Myocyte (in vitro differentiated cells): ENCODE data around the gene GCNT2. TPM values are rescaled to one million over a fixed set of nuclear protein-coding genes. Genes with fewer than 3 reads are reported as not detected.
"Not testable (repeated sequence)": the region's sequence is repeated elsewhere in the genome, so short reads cannot be mapped to it uniquely, and the experiment has no call there.

ENCODE experiments used
- DNase-seq: peaks from one replicate; pipeline ENCODE4 v3.0.0-alpha.2; 2012; ENCODE audit warnings: low read depth
- total RNA-seq: library from RNA; depleted of rRNA; stranded (reverse); fragments of >200 nt; gene quantifications from 2 replicates; pipeline ENCODE4 v1.2.3, GENCODE V29; 2014

GCNT2 gene
- total RNA-seq, 1 donor from 2014 or later = 0.43 TPM

- no peak for DNase-seq
These were observed 138.0 kb downstream of the GCNT2 start for GRCh38 chr6:10658910-10659698.

- DNase-seq = peak; percentile 41
These were observed 138.7 kb downstream of the GCNT2 start for GRCh38 chr6:10659699-10660348.

- not testable (repeated sequence) for DNase-seq
These were observed 139.5 kb downstream of the GCNT2 start for GRCh38 chr6:10660431-10661191.

- DNase-seq = no peak
These were observed 141.1 kb downstream of the GCNT2 start for GRCh38 chr6:10662207-10662606.

DNA sequence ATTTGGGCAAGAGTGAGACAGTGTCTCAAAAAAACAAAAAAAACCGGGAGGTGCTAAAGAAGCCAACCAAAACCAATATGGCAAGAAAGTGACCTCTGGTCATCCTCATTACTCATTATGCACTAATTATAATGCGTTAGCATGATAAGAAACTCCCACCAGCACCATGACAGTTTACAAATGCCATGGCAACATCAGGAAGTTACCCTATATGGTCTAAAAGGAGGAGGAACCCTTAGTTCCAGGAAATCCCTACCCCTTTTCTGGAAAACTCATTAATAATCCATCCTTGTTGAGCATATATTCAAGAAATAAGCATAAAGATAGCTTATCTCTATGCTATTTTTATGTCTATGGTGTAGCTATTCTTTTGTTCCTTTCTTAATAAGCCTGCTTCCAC is 141.6 kb downstream of the GCNT2 start:
- no peak for DNase-seq

DNA sequence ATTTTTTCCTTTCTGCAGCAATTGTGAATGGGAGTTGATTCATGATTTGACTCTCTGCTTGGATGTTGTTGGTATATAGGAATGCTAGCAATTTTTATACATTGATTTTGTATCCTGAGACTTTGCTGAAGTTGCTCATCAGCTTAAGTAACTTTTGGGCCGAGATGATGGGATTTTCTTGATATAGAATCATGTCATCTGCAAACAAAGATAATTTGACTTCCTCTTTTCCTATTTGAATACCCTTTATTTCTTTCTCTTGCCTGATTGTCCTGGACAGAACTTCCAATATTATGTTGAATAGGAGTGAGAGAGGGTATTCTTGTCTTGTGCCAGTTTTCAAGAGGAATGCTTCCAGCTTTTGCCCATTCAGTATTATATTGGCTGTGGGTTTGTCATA is 144.4 kb downstream of the GCNT2 start:
- DNase-seq = not testable (repeated sequence)

- DNase-seq = peak; percentile 89
These were observed 147.2 kb downstream of the GCNT2 start for GRCh38 chr6:10668126-10668917.

- no peak for DNase-seq
These were observed 155.3 kb downstream of the GCNT2 start for GRCh38 chr6:10676403-10676802.

DNA sequence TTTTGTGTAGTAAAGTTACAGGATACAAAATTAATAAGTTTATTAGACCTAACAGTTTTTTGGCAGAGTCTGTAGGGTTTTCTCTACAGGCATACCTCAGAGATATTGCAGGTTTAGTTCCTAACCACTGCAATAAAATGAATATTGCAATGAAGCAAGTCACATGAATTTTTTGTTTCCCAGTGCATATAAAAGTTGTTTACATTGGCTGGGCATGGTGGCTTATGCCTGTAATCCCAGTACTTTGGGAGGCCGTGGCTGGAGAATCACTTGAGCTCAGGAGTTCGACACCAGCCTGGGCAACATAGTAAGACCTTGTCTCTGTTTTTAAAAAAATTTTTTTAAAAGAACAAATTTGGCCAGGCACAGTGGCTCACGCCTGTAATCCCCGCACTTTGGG is 157.3 kb downstream of the GCNT2 start:
- DNase-seq = no peak

Other genes starting within 250 kb of the GCNT2 start
- gene TFAP2A, start 106.3 kb upstream of the GCNT2 start, total RNA-seq = 0.21 and 0.59 TPM in 2 replicates
- gene C6orf52, start 173.3 kb downstream of the GCNT2 start, total RNA-seq = 0.75 TPM in 1 of 2 replicates, not detected in the other
- 25.3 and 30.3 TPM in 2 replicates for gene PAK1IP1, start 173.6 kb downstream of the GCNT2 start, total RNA-seq
- 181 and 196 TPM in 2 replicates for gene TMEM14C, start 201.7 kb downstream of the GCNT2 start, total RNA-seq
- gene TMEM14B, start 226.5 kb downstream of the GCNT2 start, total RNA-seq = 52.9 and 74.1 TPM in 2 replicates